Caco-2 (cell line): ENCODE measurements around the gene RRP1. TPM values are rescaled to one million over a fixed set of nuclear protein-coding genes. Genes with fewer than 3 reads are reported as not detected.

Experiments
- BruUV-seq: library from RNA; stranded (reverse); fragments of 400-500 nt; replicated peaks from 2 replicates; lab custom pipeline; 2021; lab: Mats Ljungman, UMichigan
- CTCF ChIA-PET: fragments of 300-600 bp; sonication (Branson Sonifier 250); formaldehyde crosslinking; loops from one replicate; lab custom pipeline; 2022; ENCODE audit warnings: antibody characterized with exemption; lab: Charles Lee
- POLR2A ChIA-PET: fragments of 300-600 bp; sonication (Branson Sonifier 250); formaldehyde crosslinking; loops from one replicate; lab custom pipeline; 2022; ENCODE audit warnings: antibody characterized with exemption; lab: Charles Lee
- DNase-seq, 2 experiments: peaks; one replicate each; pipeline versions ENCODE4 v3.0.0 to v3.0.0-alpha.2; 2020 to 2022
- H3K27me3 ChIP-seq: replicated peaks from 2 replicates; pipeline ENCODE4 v1.6.0; 2011; ENCODE audit warnings: low read length; ENCODE audit not compliant: control insufficient read depth, insufficient read depth
- H3K36me3 ChIP-seq: 2 replicates; pipeline ENCODE4 v1.5.1; 2011; ENCODE audit warnings: low read length; ENCODE audit not compliant: control insufficient read depth, insufficient read depth
- H3K4me1 ChIP-seq: fragments of 250-450 bp; sonication (Bioruptor Pico); 2 replicates; pipeline ENCODE4 v1.5.1; 2020; ENCODE audit warnings: mild to moderate bottlenecking
- H3K4me3 ChIP-seq: 2 replicates; pipeline ENCODE4 v1.5.1; 2011; ENCODE audit warnings: low read depth, mild to moderate bottlenecking, control low read depth, low read length
- H3K9me3 ChIP-seq: fragments of 250-450 bp; sonication (Bioruptor Pico); 2 replicates; pipeline ENCODE4 v1.5.1; 2020; ENCODE audit warnings: mild to moderate bottlenecking, moderate library complexity
- H3K27ac Mint-ChIP-seq: one replicate; pipeline ENCODE4 v1.8.0; 2022; ENCODE audit warnings: mixed read lengths; ENCODE audit not compliant: unreplicated experiment
- H3K27me3 Mint-ChIP-seq: one replicate; pipeline ENCODE4 v1.8.0; 2022; ENCODE audit warnings: mixed read lengths; ENCODE audit not compliant: insufficient read depth, unreplicated experiment
- H3K36me3 Mint-ChIP-seq: one replicate; pipeline ENCODE4 v1.8.0; 2022; ENCODE audit warnings: mild to moderate bottlenecking, mixed read lengths; ENCODE audit not compliant: insufficient read depth, unreplicated experiment
- H3K4me1 Mint-ChIP-seq: one replicate; pipeline ENCODE4 v1.8.0; 2022; ENCODE audit warnings: low read depth, mixed read lengths; ENCODE audit not compliant: unreplicated experiment
- H3K4me3 Mint-ChIP-seq: one replicate; pipeline ENCODE4 v1.8.0; 2022; ENCODE audit warnings: mild to moderate bottlenecking, moderate library complexity, mixed read lengths; ENCODE audit not compliant: unreplicated experiment
- H3K9me3 Mint-ChIP-seq: one replicate; pipeline ENCODE4 v1.8.0; 2022; ENCODE audit warnings: mixed read lengths; ENCODE audit not compliant: unreplicated experiment
- CTCF ChIP-seq, 2 experiments: fragments of 200-600 bp in 1 of 2; IDR thresholded peaks; 1 replicate in 1 of 2; 2 replicates in 1 of 2; pipeline versions ENCODE4 v1.5.1 to v1.8.0; 2011 to 2022; ENCODE audit warnings: antibody characterized with exemption in 1 of 2, control low read depth in 1 of 2, inconsistent platforms in 1 of 2, low read depth in 1 of 2, low read length in 1 of 2, mild to moderate bottlenecking in 1 of 2, moderate library complexity in 1 of 2; ENCODE audit not compliant: insufficient read depth in 1 of 2, severe bottlenecking in 1 of 2, unreplicated experiment in 1 of 2
- intact Hi-C: fragments of 100-400 bp; cut with micrococcal nuclease; formaldehyde crosslinking; loops from one replicate; pipeline ENCODE4 v1.10.0; 2022; ENCODE audit not compliant: unreplicated experiment
- total RNA-seq: library from RNA; stranded (reverse); gene quantifications from 2 replicates; pipeline ENCODE4 v1.2.3, GENCODE V29; 2022

RRP1 gene
- total RNA-seq, 1 experiment from 2014 or later: 52.8 TPM

GRCh38 chr21:43793243-43793642 is 3.9 kb downstream of the RRP1 start:
- Mint-ChIP-seq H3K36me3 (peaks cover 75% of the 10 kb centered on the region), H3K27me3 (no peaks in the 10 kb centered on the region), H3K4me3 (no peak overlapping the region), H3K27ac (no peak overlapping the region), H3K4me1 (no peaks in the 10 kb centered on the region), H3K9me3 (no peaks in the 10 kb centered on the region)
- intact Hi-C loops: no loop called here
- Histone ChIP-seq H3K4me3 (no peak overlapping the region), H3K36me3 (no peaks in the 10 kb centered on the region; the same call in 1 of the 2 replicates), H3K27me3 (no peaks in the 10 kb centered on the region), H3K9me3 (no peaks in the 10 kb centered on the region), H3K4me1 (no peaks in the 10 kb centered on the region)
- CTCF ChIA-PET: no interaction called here
- no TSS peak for BruUV-seq
- POLR2A ChIA-PET: no interaction called here
- no peak for TF ChIP-seq CTCF (IDR thresholded peaks at IDR 0.05; ENCODE audit: insufficient read depth in 1 of 2, low read depth in 1 of 2, low read length in 1 of 2, severe bottlenecking in 1 of 2, unreplicated experiment in 1 of 2)
- no peak for DNase-seq

- no TSS peak for BruUV-seq
- peaks cover 2% of the 10 kb centered on the region for H3K36me3 ChIP-seq
- no peak overlapping the region for H3K4me3 ChIP-seq
- no peaks in the 10 kb centered on the region for H3K27me3 ChIP-seq
- no peak for DNase-seq
- Mint-ChIP-seq H3K27me3 (no peaks in the 10 kb centered on the region), H3K4me1 (no peaks in the 10 kb centered on the region), H3K9me3 (no peaks in the 10 kb centered on the region), H3K36me3 (peaks cover 80% of the 10 kb centered on the region), H3K27ac (no peak overlapping the region), H3K4me3 (no peak overlapping the region)
- CTCF ChIA-PET: no interaction called here
- POLR2A ChIA-PET: no interaction called here
- no peak for TF ChIP-seq CTCF (IDR thresholded peaks at IDR 0.05; ENCODE audit: insufficient read depth in 1 of 2, low read depth in 1 of 2, low read length in 1 of 2, severe bottlenecking in 1 of 2, unreplicated experiment in 1 of 2)
- H3K4me1 ChIP-seq: no peaks in the 10 kb centered on the region
- H3K9me3 ChIP-seq: no peaks in the 10 kb centered on the region
- intact Hi-C loops: no loop called here
These were observed 4.9 kb downstream of the RRP1 start for GRCh38 chr21:43794311-43794710.

GRCh38 chr21:43794857-43795256 is 5.5 kb downstream of the RRP1 start:
- POLR2A ChIA-PET: no interaction called here
- no peak for TF ChIP-seq CTCF (IDR thresholded peaks at IDR 0.05; ENCODE audit: insufficient read depth in 1 of 2, low read depth in 1 of 2, low read length in 1 of 2, severe bottlenecking in 1 of 2, unreplicated experiment in 1 of 2)
- Mint-ChIP-seq H3K4me1 (no peaks in the 10 kb centered on the region), H3K36me3 (peaks cover 78% of the 10 kb centered on the region), H3K4me3 (no peak overlapping the region), H3K27me3 (no peaks in the 10 kb centered on the region), H3K27ac (no peak overlapping the region), H3K9me3 (no peaks in the 10 kb centered on the region)
- no TSS peak for BruUV-seq
- H3K27me3 ChIP-seq: no peaks in the 10 kb centered on the region
- intact Hi-C loops: no loop called here
- H3K4me1 ChIP-seq: no peaks in the 10 kb centered on the region
- H3K36me3 ChIP-seq: peaks cover 2% of the 10 kb centered on the region
- H3K9me3 ChIP-seq: no peaks in the 10 kb centered on the region
- CTCF ChIA-PET: no interaction called here
- no peak for DNase-seq
- H3K4me3 ChIP-seq: no peak overlapping the region
